PC-3 (cell line): ENCODE measurements around the gene MRAS. TPM values are rescaled to one million over a fixed set of nuclear protein-coding genes. Genes with fewer than 3 reads are reported as not detected.

Experiments used
- ATAC-seq: fragments of 200-7000 bp; cut with Tn5 transposase; 2 replicates; pipeline ENCODE4 v1.9.1; 2020; ENCODE audit warnings: mild to moderate bottlenecking, moderate library complexity
- BruUV-seq: library from RNA; stranded (reverse); fragments of 400-500 nt; replicated peaks from 2 replicates; lab custom pipeline; 2021; lab: Mats Ljungman, UMichigan
- CTCF ChIA-PET: fragments of 300-600 bp; sonication (Branson Sonifier 250); formaldehyde crosslinking; loops from one replicate; lab custom pipeline; 2022; ENCODE audit warnings: antibody characterized with exemption; lab: Charles Lee
- POLR2A ChIA-PET: fragments of 300-600 bp; sonication (Branson Sonifier 250); formaldehyde crosslinking; loops from one replicate; lab custom pipeline; 2022; ENCODE audit warnings: antibody characterized with exemption; ENCODE audit not compliant: unreplicated experiment; lab: Charles Lee
- DNase-seq: peaks from one replicate; pipeline ENCODE4 v3.0.0-alpha.2; 2015
- H2AFZ ChIP-seq: fragments of 300-600 bp; sonication (generic); 2 replicates; pipeline ENCODE4 v1.6.0; 2016; ENCODE audit warnings: antibody characterized with exemption, low read length
- H3F3A ChIP-seq: fragments of 300-600 bp; sonication (generic); one replicate; pipeline ENCODE4 v1.6.0; 2017; ENCODE audit warnings: antibody characterized with exemption, low read length, control low read depth, mild to moderate bottlenecking; ENCODE audit not compliant: unreplicated experiment
- H3K27ac ChIP-seq: fragments of 300-600 bp; sonication (generic); 2 replicates; pipeline ENCODE4 v1.5.1; 2016; ENCODE audit warnings: mild to moderate bottlenecking, low read length
- H3K27me3 ChIP-seq: fragments of 300-600 bp; sonication (generic); 2 replicates; pipeline ENCODE4 v1.6.1; 2016; ENCODE audit warnings: low read length, mixed read lengths
- H3K36me3 ChIP-seq: fragments of 300-600 bp; sonication (generic); 2 replicates; pipeline ENCODE4 v1.6.1; 2016; ENCODE audit warnings: low read depth, mixed run types, low read length, mixed read lengths
- H3K4me1 ChIP-seq: fragments of 300-600 bp; sonication (generic); 2 replicates; pipeline ENCODE4 v1.5.1; 2016; ENCODE audit warnings: low read length; ENCODE audit not compliant: insufficient read depth
- H3K4me2 ChIP-seq: fragments of 300-600 bp; sonication (generic); 2 replicates; pipeline ENCODE4 v1.6.0; 2016; ENCODE audit warnings: low read length
- H3K4me3 ChIP-seq: fragments of 300-600 bp; sonication (generic); 2 replicates; pipeline ENCODE4 v1.5.1; 2016; ENCODE audit warnings: mild to moderate bottlenecking, low read length, mixed read lengths
- H3K79me2 ChIP-seq: fragments of 300-600 bp; sonication (generic); 2 replicates; pipeline ENCODE4 v1.6.1; 2017; ENCODE audit warnings: low read length, mixed read lengths
- H3K9ac ChIP-seq: fragments of 300-600 bp; sonication (generic); 2 replicates; pipeline ENCODE4 v1.6.0; 2016; ENCODE audit warnings: mild to moderate bottlenecking, low read length
- H3K9me2 ChIP-seq: fragments of 300-600 bp; sonication (generic); replicated peaks from 2 replicates; pipeline ENCODE4 v1.6.1; 2016; ENCODE audit warnings: mixed run types, low read length, mixed read lengths
- H3K9me3 ChIP-seq: fragments of 300-600 bp; sonication (generic); 2 replicates; pipeline ENCODE4 v1.6.1; 2016; ENCODE audit warnings: low read length, mixed read lengths
- H4K20me1 ChIP-seq: fragments of 300-600 bp; sonication (generic); 2 replicates; pipeline ENCODE4 v1.6.1; 2016; ENCODE audit warnings: low read length, mixed read lengths
- CTCF ChIP-seq: fragments of 300-600 bp; sonication (generic); conservative IDR thresholded peaks from 2 replicates; pipeline ENCODE4 v1.5.1; 2017; ENCODE audit warnings: antibody characterized with exemption, low read depth, mild to moderate bottlenecking, low read length
- EZH2 ChIP-seq: fragments of 300-600 bp; sonication (generic); IDR thresholded peaks from one replicate; pipeline ENCODE4 v1.6.1; 2017; ENCODE audit warnings: antibody characterized with exemption, mild to moderate bottlenecking, low read length; ENCODE audit not compliant: unreplicated experiment
- EZH2phosphoT487 ChIP-seq: fragments of 300-600 bp; sonication (generic); IDR thresholded peaks from 2 replicates; pipeline ENCODE4 v1.6.1; 2018; ENCODE audit warnings: mild to moderate bottlenecking, antibody characterized with exemption, low read length, borderline replicate concordance
- intact Hi-C: fragments of 100-400 bp; cut with micrococcal nuclease; formaldehyde crosslinking; loops from 2 replicates; pipeline ENCODE4 v1.9.0; 2023
- total RNA-seq: library from RNA; depleted of rRNA; stranded (reverse); fragments of >200 nt; gene quantifications from 2 replicates; pipeline ENCODE4 v1.2.3, GENCODE V29; 2014

The MRAS gene
- total RNA-seq, 1 experiment from 2014 or later = 2.8 TPM

- no peak overlapping the region for H3K4me3 ChIP-seq
- ATAC-seq = no peak
- no peak for DNase-seq
- intact Hi-C loops = no loop called here
- no peak overlapping the region for H3K4me2 ChIP-seq
- no peaks in the 10 kb centered on the region for H3K79me2 ChIP-seq
- no peaks in the 10 kb centered on the region for H3K36me3 ChIP-seq
- BruUV-seq = no TSS peak
- no peaks in the 10 kb centered on the region for H3K9me3 ChIP-seq
- no peaks in the 10 kb centered on the region for H3K27me3 ChIP-seq
- no peak overlapping the region for H3K27ac ChIP-seq
- no peak for TF ChIP-seq EZH2phosphoT487
- H2AFZ ChIP-seq = no peak overlapping the region
- H3K9ac ChIP-seq = no peak overlapping the region
- H4K20me1 ChIP-seq = no peaks in the 10 kb centered on the region
- ChIA-PET POLR2A (no interaction called here), CTCF (no interaction called here)
- no peaks in the 10 kb centered on the region for H3K4me1 ChIP-seq
- no peaks in the 10 kb centered on the region for H3F3A ChIP-seq
- H3K9me2 ChIP-seq = no peaks in the 10 kb centered on the region
Measured at GRCh38 chr3:138359919-138360868, 11.8 kb downstream of the MRAS start.

- Histone ChIP-seq H3K27me3 (no peaks in the 10 kb centered on the region), H4K20me1 (no peaks in the 10 kb centered on the region), H3K9me2 (no peaks in the 10 kb centered on the region), H3K4me1 (no peaks in the 10 kb centered on the region), H3K9me3 (no peaks in the 10 kb centered on the region), H3K27ac (no peak overlapping the region), H3K4me3 (no peak overlapping the region), H3K9ac (no peak overlapping the region), H3K4me2 (no peak overlapping the region), H3F3A (no peaks in the 10 kb centered on the region), H3K79me2 (no peaks in the 10 kb centered on the region), H3K36me3 (no peaks in the 10 kb centered on the region), H2AFZ (no peak overlapping the region)
- CTCF ChIA-PET = no interaction called here
- BruUV-seq = no TSS peak
- intact Hi-C loops = no loop called here
- DNase-seq (no peak), ATAC-seq (no peak)
- TF ChIP-seq EZH2 = no peak
- TF ChIP-seq CTCF = no peak
- TF ChIP-seq EZH2phosphoT487 = no peak
- POLR2A ChIA-PET = no interaction called here
Measured at GRCh38 chr3:138360869-138361525, 12.6 kb downstream of the MRAS start.

- H3F3A ChIP-seq = no peaks in the 10 kb centered on the region
- no peak overlapping the region for H3K9ac ChIP-seq
- H3K9me3 ChIP-seq = no peaks in the 10 kb centered on the region
- ATAC-seq (no peak), DNase-seq (no peak)
- no peaks in the 10 kb centered on the region for H3K79me2 ChIP-seq
- no peak overlapping the region for H3K27ac ChIP-seq
- H4K20me1 ChIP-seq = no peaks in the 10 kb centered on the region
- H3K36me3 ChIP-seq = no peaks in the 10 kb centered on the region
- ChIA-PET CTCF (no interaction called here), POLR2A (no interaction called here)
- no peak overlapping the region for H3K4me3 ChIP-seq
- intact Hi-C loops = no loop called here
- H2AFZ ChIP-seq = no peak overlapping the region
- H3K4me2 ChIP-seq = no peak overlapping the region
- no peaks in the 10 kb centered on the region for H3K4me1 ChIP-seq
- no peak for TF ChIP-seq CTCF
- TF ChIP-seq EZH2 = no peak
- TF ChIP-seq EZH2phosphoT487 = no peak
- no peaks in the 10 kb centered on the region for H3K9me2 ChIP-seq
- no TSS peak for BruUV-seq
- H3K27me3 ChIP-seq = no peaks in the 10 kb centered on the region
Measured at GRCh38 chr3:138361561-138361971, 13.2 kb downstream of the MRAS start.
